ENCODE data around the gene TMEM266. TPM values are rescaled to one million over a fixed set of nuclear protein-coding genes. Genes with fewer than 3 reads are reported as not detected.

The TMEM266 gene
- total RNA-seq, 4 donors from 2014 or later: 0.75 to 5.4 TPM; not detected in 2

DNA sequence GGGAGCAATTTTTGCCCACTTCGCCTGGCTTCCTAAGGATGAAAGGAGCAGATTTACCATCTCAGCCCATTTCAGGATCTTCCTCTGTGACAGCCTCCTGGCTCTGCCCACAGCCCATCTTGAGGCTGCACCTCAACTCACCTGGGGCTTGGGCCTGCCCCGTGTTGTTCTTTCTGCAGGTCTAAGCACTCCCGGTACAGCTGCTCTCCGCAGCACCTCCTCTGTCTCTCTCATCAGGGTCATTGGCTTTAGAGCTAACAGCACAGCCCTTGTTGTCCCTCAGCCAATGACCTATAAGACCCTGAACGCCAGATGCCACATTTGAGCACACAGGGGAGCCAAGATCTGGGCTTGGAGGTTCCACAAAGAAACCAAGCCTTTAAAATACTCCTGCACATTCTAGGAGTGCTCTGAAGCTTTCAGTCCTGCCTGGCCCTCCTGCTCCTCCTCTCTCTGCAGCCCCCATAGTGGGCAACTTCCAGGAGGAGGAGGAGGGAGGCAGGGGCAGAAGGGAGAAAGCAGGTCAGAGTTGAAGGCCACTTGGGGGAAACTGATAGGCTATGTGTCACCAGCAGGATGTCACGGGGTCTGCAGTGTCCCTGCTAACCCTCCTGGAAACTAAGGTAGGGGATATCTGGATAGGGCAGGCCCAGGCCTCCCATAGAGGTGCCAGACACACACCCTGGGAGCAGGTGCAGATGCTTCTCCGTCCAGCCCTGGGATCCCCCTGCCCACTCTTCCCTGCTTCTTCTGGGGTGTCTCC, 135.9 kb downstream of the TMEM266 start:
- TF ChIP-seq, protein P1, sequence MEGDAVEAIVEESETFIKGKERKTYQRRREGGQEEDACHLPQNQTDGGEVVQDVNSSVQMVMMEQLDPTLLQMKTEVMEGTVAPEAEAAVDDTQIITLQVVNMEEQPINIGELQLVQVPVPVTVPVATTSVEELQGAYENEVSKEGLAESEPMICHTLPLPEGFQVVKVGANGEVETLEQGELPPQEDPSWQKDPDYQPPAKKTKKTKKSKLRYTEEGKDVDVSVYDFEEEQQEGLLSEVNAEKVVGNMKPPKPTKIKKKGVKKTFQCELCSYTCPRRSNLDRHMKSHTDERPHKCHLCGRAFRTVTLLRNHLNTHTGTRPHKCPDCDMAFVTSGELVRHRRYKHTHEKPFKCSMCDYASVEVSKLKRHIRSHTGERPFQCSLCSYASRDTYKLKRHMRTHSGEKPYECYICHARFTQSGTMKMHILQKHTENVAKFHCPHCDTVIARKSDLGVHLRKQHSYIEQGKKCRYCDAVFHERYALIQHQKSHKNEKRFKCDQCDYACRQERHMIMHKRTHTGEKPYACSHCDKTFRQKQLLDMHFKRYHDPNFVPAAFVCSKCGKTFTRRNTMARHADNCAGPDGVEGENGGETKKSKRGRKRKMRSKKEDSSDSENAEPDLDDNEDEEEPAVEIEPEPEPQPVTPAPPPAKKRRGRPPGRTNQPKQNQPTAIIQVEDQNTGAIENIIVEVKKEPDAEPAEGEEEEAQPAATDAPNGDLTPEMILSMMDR (IDR thresholded peaks at IDR 0.05; ENCODE audit: low read depth): no peak

DNA sequence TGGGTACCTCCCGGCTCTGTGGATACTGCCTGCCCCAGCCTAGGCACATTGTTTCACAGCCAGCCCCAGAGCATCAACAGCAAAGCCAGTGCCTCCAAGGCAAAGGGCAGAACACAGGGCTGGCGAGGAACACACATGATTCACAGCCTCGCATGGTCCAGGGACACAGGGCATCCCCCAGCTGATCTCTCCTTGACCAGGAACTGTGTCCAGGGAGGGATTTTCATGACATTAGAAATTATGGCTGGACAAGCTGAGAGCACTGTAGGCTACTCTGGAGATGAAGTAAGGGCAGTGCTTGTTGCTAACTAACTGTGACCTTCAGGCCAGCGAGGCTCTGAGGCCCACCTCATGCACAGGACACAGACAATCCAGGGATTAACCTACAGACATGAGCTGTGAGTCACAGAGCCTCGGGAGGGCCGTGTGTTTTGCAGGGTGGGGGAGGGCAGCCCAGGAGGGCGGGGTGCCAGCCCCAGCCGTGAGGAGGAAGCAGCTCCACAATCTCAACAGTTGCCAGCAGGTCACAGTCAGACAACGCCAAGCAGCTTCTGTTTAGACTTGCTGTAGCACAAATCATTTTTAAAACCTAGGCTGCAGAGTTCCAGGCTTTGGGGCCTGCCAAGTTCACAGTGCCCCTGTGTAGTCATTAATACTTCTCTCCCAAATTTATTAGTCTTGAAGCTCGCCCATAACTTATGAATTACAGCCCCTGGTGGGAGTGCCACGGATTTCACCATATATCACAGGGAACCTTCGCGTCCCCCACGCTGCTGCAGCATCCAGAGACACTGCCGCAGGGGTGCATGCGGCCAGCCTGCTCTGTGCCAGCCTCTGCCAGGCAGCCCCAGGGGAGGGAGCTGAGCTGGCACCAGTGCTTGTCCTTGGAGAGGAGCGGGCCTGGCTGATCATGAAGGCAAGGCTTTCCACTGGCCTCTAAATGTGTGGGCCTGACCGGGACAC, 136.8 kb downstream of the TMEM266 start:
- TF ChIP-seq, protein P1 (IDR thresholded peaks at IDR 0.05; ENCODE audit: low read depth): no peak

DNA sequence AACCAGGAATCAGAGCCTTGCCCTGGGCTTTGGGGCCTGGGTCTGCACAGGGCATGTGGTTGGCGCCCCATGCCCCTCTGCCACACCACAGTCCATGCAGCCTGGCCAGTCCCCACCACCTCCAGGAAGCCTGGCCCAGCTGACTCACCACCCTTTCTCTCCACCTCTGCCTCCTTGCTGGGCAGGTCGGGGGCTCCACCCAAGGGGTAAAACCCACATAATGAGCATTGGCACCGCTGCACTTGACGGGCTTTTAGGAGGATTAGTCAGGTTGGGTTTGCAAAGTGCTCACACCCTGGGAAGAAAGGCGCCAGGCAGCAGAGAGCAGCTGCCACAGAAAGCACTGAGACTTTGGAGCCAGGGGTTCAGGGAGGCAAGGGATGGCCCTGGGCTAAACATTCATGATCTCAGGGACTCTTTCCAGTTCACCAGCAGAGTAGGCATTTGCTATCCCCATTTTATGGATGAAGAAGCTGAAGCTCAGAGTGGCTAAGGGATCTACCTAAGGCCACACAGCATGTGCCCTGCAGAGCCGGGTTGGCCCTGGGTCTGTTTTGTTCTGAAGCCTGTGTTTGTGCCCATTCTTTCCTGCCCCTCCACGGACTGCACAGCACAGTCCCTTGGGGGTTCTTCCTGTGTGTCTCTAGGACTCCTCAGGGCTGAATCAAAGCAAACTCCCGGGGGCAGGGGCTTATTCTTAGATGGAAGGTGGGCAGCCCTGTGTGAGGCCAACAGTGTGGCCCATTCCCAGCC, 138.1 kb downstream of the TMEM266 start:
- TF ChIP-seq, protein P1 (IDR thresholded peaks at IDR 0.05; ENCODE audit: low read depth): no peak

DNA sequence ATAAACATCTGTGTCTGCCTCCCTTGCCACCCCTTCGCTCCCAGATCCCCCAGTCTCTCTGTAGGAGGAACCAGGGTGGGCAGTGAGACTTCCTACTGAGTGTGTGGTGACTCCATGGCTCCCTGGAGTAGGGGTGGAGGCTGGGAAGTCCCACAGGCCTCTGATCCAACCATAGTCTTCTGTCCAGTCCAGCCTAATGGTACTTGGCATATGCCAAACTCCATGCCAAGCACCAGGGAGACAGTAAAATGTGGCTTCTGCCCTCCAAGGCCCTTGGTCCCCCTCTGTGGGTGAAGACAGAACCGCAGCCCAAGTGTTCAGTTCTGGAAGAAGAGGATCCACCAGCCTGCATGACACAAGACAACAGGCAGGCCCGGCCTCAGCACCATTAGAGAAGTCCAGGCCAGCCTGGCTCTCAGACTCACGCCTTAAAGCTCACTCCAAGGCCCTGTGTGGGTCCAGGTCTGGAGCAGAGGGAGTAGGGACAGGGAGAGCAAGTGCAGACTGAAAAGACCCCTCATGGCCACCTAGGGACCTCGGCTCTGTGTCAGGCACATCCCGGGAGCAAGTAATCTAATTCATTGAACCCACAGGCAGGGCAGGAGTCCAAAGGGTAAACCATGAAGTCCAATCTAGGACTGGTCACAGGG, 138.8 kb downstream of the TMEM266 start:
- TF ChIP-seq, protein P1 (IDR thresholded peaks at IDR 0.05; ENCODE audit: low read depth): no peak

DNA sequence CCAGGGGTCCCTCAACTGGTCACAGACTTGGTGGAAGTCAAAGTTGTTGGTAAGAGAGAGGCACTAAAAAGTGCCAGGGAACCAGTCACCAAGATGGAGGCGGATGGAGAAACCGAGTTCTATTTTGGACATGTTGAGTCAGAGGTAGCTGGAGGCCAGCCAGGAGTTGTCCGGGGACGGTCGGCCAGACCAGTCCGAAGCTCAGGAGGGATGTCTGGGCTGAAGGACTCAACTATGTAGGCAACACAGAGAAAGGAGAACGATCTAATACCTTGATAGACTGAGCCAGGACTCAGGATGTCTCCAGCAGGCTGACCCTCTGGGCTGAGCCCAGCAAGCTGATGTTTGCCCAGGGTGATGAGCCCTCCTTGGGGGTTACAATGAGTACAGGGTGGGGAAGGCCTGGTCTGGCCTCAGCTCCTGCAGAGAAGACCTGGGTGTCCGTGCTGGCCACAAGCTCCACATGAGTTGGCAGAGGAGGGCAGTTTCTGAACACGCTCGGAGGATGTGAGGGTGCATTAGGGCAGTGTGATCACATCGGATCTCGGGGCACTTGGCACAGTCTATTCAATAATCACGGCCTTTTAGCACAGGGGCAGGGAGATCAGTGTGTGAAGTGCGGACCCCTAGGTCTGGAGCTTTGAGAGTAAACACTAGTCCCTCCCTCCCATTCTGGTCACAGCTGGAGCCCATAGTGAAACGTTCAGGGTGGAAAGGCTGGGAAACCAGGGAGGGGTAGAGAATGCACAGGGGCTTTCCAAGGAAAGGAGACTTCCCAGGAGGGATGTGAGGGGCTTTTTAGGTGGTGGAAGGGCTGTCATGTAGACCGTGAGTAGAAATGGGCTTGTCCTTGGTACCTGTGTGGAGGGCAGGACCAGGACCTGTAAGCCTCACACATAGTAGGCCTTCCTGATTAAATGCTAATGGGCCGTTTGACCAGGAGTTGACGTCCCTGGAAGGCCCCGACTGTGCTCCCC, 139.6 kb downstream of the TMEM266 start:
- TF ChIP-seq, protein P1 (IDR thresholded peaks at IDR 0.05; ENCODE audit: low read depth): no peak

DNA sequence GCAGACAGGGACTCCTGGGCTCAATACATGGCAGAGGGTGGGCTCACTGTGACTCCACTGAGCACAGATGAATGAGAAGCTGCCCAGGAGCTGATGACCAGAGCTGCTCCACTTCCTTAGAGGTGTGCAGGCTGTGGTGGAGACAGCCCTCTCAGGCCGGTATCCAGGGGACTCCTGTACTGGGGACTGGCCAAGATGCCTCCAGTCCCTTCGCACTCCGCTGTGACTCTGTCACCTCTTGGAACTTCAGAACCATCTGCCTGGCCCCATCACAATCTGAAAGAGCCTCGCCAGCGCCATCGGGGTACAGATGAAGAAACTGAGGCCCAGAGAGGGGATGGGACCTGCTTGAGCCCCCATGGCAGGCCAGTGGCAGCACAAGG, 140.3 kb downstream of the TMEM266 start:
- TF ChIP-seq, protein P1 (IDR thresholded peaks at IDR 0.05; ENCODE audit: low read depth): no peak

Data from subcutaneous adipose tissue (tissue), 4 donors.